Subcutaneous adipose tissue (tissue), 4 donors: ENCODE measurements around the gene PCDHGA1. TPM values are rescaled to one million over a fixed set of nuclear protein-coding genes. Genes with fewer than 3 reads are reported as not detected.

Source experiments
- CTCF ChIP-seq: fragments of 450-650 bp; IDR thresholded peaks from one replicate; pipeline ENCODE4 v1.5.1; 2016; ENCODE audit warnings: low read depth, mild to moderate bottlenecking, control low read depth, antibody characterized with exemption, moderate library complexity
- total RNA-seq, 4 donors: library from RNA; depleted of rRNA; stranded (reverse); fragments of >200 nt; gene quantifications; one replicate each; pipeline ENCODE4 v1.1.0, GENCODE V29; 2016

The PCDHGA1 gene
- total RNA-seq, 4 donors from 2014 or later, result under 0.01 to 0.38 (median 0.33) TPM

GRCh38 chr5:141320225-141321169, 9.8 kb upstream of the PCDHGA1 start, which contains the start of gene TAF7:
Gene TAF7, minus strand, starts transcription at chr5:141320784. Its CDS starts 740 bp downstream, at chr5:141320044.
- no peak for TF ChIP-seq CTCF

GRCh38 chr5:141322261-141322660, 8.1 kb upstream of the PCDHGA1 start:
- TF ChIP-seq CTCF, result no peak

- TF ChIP-seq CTCF, result no peak
These were observed 4.0 kb upstream of the PCDHGA1 start for GRCh38 chr5:141326088-141326854.

GRCh38 chr5:141328231-141328630, 2.1 kb upstream of the PCDHGA1 start:
- TF ChIP-seq CTCF, result no peak

- no peak for TF ChIP-seq CTCF
These were observed 8.4 kb downstream of the PCDHGA1 start, which contains the start of gene PCDHGA2 for GRCh38 chr5:141338538-141339306. Gene PCDHGA2, plus strand, starts transcription at chr5:141338760.

- TF ChIP-seq CTCF, result no peak
These were observed 12.5 kb downstream of the PCDHGA1 start for GRCh38 chr5:141342773-141343172.
